H9 (cell line): ENCODE data around the gene NRXN3. TPM values are rescaled to one million over a fixed set of nuclear protein-coding genes. Genes with fewer than 3 reads are reported as not detected.

ENCODE experiments used
- DNase-seq: peaks from one replicate; pipeline ENCODE4 v3.0.0-alpha.2; 2017
- H2AFZ ChIP-seq: one replicate; pipeline ENCODE4 v1.6.1; 2013; ENCODE audit warnings: mild to moderate bottlenecking, low read length, control low read depth, moderate library complexity
- H2AK5ac ChIP-seq: 2 replicates; pipeline ENCODE4 v1.6.1; 2013; ENCODE audit warnings: low read length, control low read depth, mixed read lengths; ENCODE audit not compliant: insufficient read length
- H2BK120ac ChIP-seq: one replicate; pipeline ENCODE4 v1.6.1; 2013; ENCODE audit warnings: low read depth, mild to moderate bottlenecking, low read length, control low read depth, inconsistent platforms; ENCODE audit not compliant: poor library complexity, severe bottlenecking
- H2BK12ac ChIP-seq: 2 replicates; pipeline ENCODE4 v1.6.1; 2013; ENCODE audit warnings: low read length, control low read depth, mixed read lengths, low read depth; ENCODE audit not compliant: insufficient read length
- H2BK15ac ChIP-seq: 2 replicates; pipeline ENCODE4 v1.6.1; 2013; ENCODE audit warnings: low read depth, low read length, control low read depth
- H2BK20ac ChIP-seq: one replicate; pipeline ENCODE4 v1.6.1; 2013; ENCODE audit warnings: low read depth, mild to moderate bottlenecking, low read length, control low read depth, inconsistent platforms; ENCODE audit not compliant: poor library complexity, severe bottlenecking
- H2BK5ac ChIP-seq: 2 replicates; pipeline ENCODE4 v1.6.1; 2013; ENCODE audit warnings: low read length, control low read depth, mixed read lengths; ENCODE audit not compliant: insufficient read length
- H3K14ac ChIP-seq: 2 replicates; pipeline ENCODE4 v1.6.1; 2013; ENCODE audit warnings: low read length, control low read depth; ENCODE audit not compliant: insufficient read depth
- H3K18ac ChIP-seq: 2 replicates; pipeline ENCODE4 v1.6.1; 2013; ENCODE audit warnings: low read depth, mild to moderate bottlenecking, mixed read lengths, low read length, control low read depth; ENCODE audit not compliant: insufficient read length
- H3K23ac ChIP-seq: 2 replicates; pipeline ENCODE4 v1.6.1; 2013; ENCODE audit warnings: low read length, control low read depth, mixed read lengths, low read depth; ENCODE audit not compliant: insufficient read length
- H3K23me2 ChIP-seq: 2 replicates; pipeline ENCODE4 v1.6.1; 2013; ENCODE audit warnings: low read depth, mild to moderate bottlenecking, mixed read lengths, low read length, control low read depth; ENCODE audit not compliant: insufficient read length, poor library complexity, severe bottlenecking
- H3K27ac ChIP-seq: 2 replicates; pipeline ENCODE4 v1.5.1; 2013; ENCODE audit warnings: low read length, control low read depth, mixed read lengths, low read depth; ENCODE audit not compliant: insufficient read length
- H3K27me3 ChIP-seq: 2 replicates; pipeline ENCODE4 v1.6.1; 2013; ENCODE audit warnings: low read length, control low read depth, inconsistent platforms; ENCODE audit not compliant: insufficient read depth
- H3K4ac ChIP-seq: 2 replicates; pipeline ENCODE4 v1.6.1; 2013; ENCODE audit warnings: low read depth, mild to moderate bottlenecking, control low read depth, inconsistent platforms, low read length, moderate library complexity
- H3K4me1 ChIP-seq: 2 replicates; pipeline ENCODE4 v1.6.1; 2013; ENCODE audit warnings: low read length, control low read depth, inconsistent platforms; ENCODE audit not compliant: insufficient read depth
- H3K4me2 ChIP-seq: 2 replicates; pipeline ENCODE4 v1.6.1; 2013; ENCODE audit warnings: low read length, control low read depth, mixed read lengths; ENCODE audit not compliant: insufficient read length, insufficient read depth
- H3K56ac ChIP-seq: 2 replicates; pipeline ENCODE4 v1.6.1; 2013; ENCODE audit warnings: low read depth, mild to moderate bottlenecking, mixed read lengths, low read length, control low read depth; ENCODE audit not compliant: insufficient read length
- H3K79me1 ChIP-seq: 2 replicates; pipeline ENCODE4 v1.6.1; 2013; ENCODE audit warnings: low read depth, mild to moderate bottlenecking, moderate library complexity, low read length, control low read depth, inconsistent platforms; ENCODE audit not compliant: insufficient read depth, poor library complexity, severe bottlenecking
- H3K79me2 ChIP-seq: 2 replicates; pipeline ENCODE4 v1.6.1; 2013; ENCODE audit warnings: low read length, control low read depth, inconsistent platforms; ENCODE audit not compliant: insufficient read depth
- H3K9ac ChIP-seq: 2 replicates; pipeline ENCODE4 v1.6.1; 2013; ENCODE audit warnings: low read length, control low read depth, mixed read lengths; ENCODE audit not compliant: insufficient read length; ENCODE audit errors: extremely low read depth
- H3K9me3 ChIP-seq: one replicate; pipeline ENCODE4 v1.6.1; 2013; ENCODE audit warnings: low read depth, low read length, inconsistent platforms; ENCODE audit not compliant: control insufficient read depth
- H3T11ph ChIP-seq: one replicate; pipeline ENCODE4 v1.6.1; 2013; ENCODE audit warnings: mild to moderate bottlenecking, low read length, control low read depth, inconsistent platforms
- H4K20me1 ChIP-seq: one replicate; pipeline ENCODE4 v1.6.1; 2013; ENCODE audit not compliant: control insufficient read depth, insufficient read length, insufficient read depth
- H4K5ac ChIP-seq: 2 replicates; pipeline ENCODE4 v1.6.1; 2013; ENCODE audit warnings: low read depth, mild to moderate bottlenecking, mixed read lengths, low read length, control low read depth; ENCODE audit not compliant: insufficient read length
- H4K8ac ChIP-seq: replicated peaks from 2 replicates; pipeline ENCODE4 v1.6.1; 2013; ENCODE audit warnings: low read length, control low read depth, mixed read lengths, low read depth; ENCODE audit not compliant: insufficient read length
- H4K91ac ChIP-seq: 2 replicates; pipeline ENCODE4 v1.6.1; 2013; ENCODE audit warnings: low read depth, mild to moderate bottlenecking, moderate library complexity, mixed read lengths, low read length, control low read depth; ENCODE audit not compliant: insufficient read length
- H3K27ac Mint-ChIP-seq, 3 experiments: 2 replicates in 2 of 3; 3 replicates in 1 of 3; pipeline ENCODE4 v1.8.0; 2020 to 2021; ENCODE audit warnings: mixed read lengths in 3 of 3, mild to moderate bottlenecking in 1 of 3, moderate library complexity in 1 of 3
- H3K27me3 Mint-ChIP-seq: 2 replicates; pipeline ENCODE4 v1.8.0; 2021; ENCODE audit warnings: low read depth, mild to moderate bottlenecking, moderate library complexity, mixed read lengths
- H3K36me3 Mint-ChIP-seq, 3 experiments: 2 replicates in 2 of 3; 3 replicates in 1 of 3; pipeline ENCODE4 v1.8.0; 2020 to 2021; ENCODE audit warnings: low read depth in 3 of 3, mixed read lengths in 3 of 3; ENCODE audit not compliant: insufficient read depth in 1 of 3
- H3K4me1 Mint-ChIP-seq, 2 experiments: 2 replicates each; pipeline ENCODE4 v1.8.0; 2020; ENCODE audit warnings: mixed read lengths in 2 of 2
- H3K4me3 Mint-ChIP-seq, 2 experiments: 2 replicates in 1 of 2; 3 replicates in 1 of 2; pipeline ENCODE4 v1.8.0; 2020 to 2021; ENCODE audit warnings: mild to moderate bottlenecking in 2 of 2, mixed read lengths in 2 of 2, moderate library complexity in 1 of 2
- H3K9me3 Mint-ChIP-seq, 2 experiments: 2 replicates in 1 of 2; 3 replicates in 1 of 2; pipeline ENCODE4 v1.8.0; 2020; ENCODE audit warnings: mild to moderate bottlenecking in 2 of 2, mixed read lengths in 2 of 2, moderate library complexity in 1 of 2
- CTCF ChIP-seq: fragments of 200-600 bp; sonication (generic); conservative IDR thresholded peaks from 3 replicates; pipeline ENCODE4 v1.8.0; 2021; ENCODE audit warnings: antibody characterized with exemption, mild to moderate bottlenecking
- total RNA-seq: library from RNA; stranded (reverse); gene quantifications from 2 replicates; pipeline ENCODE4 v1.2.1, GENCODE V29; 2021

NRXN3 gene
- total RNA-seq, 1 experiment from 2014 or later, result 1.8 TPM

GRCh38 chr14:79443602-79444001 is 1273.4 kb downstream of the NRXN3 start:
- Histone ChIP-seq H2BK120ac (no peak overlapping the region), H3K9me3 (no peaks in the 10 kb centered on the region), H2AK5ac (no peak overlapping the region), H3K4me1 (peaks cover 2% of the 10 kb centered on the region; the same call in 1 of the 2 replicates), H3K79me1 (no peaks in the 10 kb centered on the region), H4K8ac (no peak overlapping the region), H3K23ac (no peak overlapping the region), H3T11ph (no peak overlapping the region), H3K4me2 (no peak overlapping the region), H4K91ac (no peak overlapping the region), H2BK15ac (no peak overlapping the region), H3K14ac (no peak overlapping the region), H4K5ac (no peak overlapping the region), H2BK20ac (no peak overlapping the region), H3K27me3 (no peaks in the 10 kb centered on the region), H3K23me2 (no peaks in the 10 kb centered on the region), H2BK12ac (no peak overlapping the region), H2AFZ (no peak overlapping the region), H3K4ac (no peak overlapping the region), H3K9ac (no peak overlapping the region), H3K56ac (no peak overlapping the region), H2BK5ac (no peak overlapping the region), H3K18ac (no peak overlapping the region), H3K27ac (no peak overlapping the region), H3K79me2 (no peaks in the 10 kb centered on the region), H4K20me1 (no peaks in the 10 kb centered on the region)
- no peak overlapping the region for H3K27ac Mint-ChIP-seq
- H3K27me3 Mint-ChIP-seq, result no peaks in the 10 kb centered on the region
- H3K36me3 Mint-ChIP-seq, result no peaks in the 10 kb centered on the region
- no peak for TF ChIP-seq CTCF
- peaks cover 11 to 18% of the 10 kb centered on the region in 2 experiments for H3K4me1 Mint-ChIP-seq
- no peak overlapping the region for H3K4me3 Mint-ChIP-seq
- H3K9me3 Mint-ChIP-seq, result no peaks in the 10 kb centered on the region
- no peak for DNase-seq
